ENCODE results near the gene A3GALT2. TPM values are rescaled to one million over a fixed set of nuclear protein-coding genes. Genes with fewer than 3 reads are reported as not detected.
A peak's percentile ranks its signal among the peaks of the same experiment; 100 is the strongest.

The A3GALT2 gene
- polyA plus RNA-seq, 3 donors: not detected

DNA sequence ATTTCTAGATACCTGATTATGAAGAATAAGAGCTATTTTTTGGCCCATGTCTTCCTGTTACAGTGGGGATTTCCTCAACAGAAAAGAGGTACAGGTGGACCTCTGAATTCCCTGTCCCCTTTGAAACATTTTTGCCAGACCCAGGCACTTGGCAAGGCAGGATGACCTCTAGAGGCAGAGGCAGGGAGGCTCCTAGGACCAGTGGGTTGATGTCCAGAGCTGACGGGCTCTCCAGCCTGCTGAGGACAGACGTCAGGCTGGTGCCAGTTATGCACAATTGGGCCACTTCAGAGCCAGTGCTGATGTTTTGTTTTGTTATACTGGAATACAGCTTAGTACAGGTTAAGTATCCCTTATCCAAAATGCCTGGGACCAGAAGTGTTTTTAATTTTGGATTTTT, 18.5 kb upstream of the A3GALT2 start:
- H3K9me3 Mint-ChIP-seq: no peaks in the 10 kb centered on the region
- Histone ChIP-seq H2AFZ (ENCODE audit: insufficient read depth, low read depth, low read length, poor library complexity, severe bottlenecking) (no peak overlapping the region), H4K20me1 (ENCODE audit: insufficient read depth, low read length) (peaks cover 91% of the 10 kb centered on the region), H3K9me3 (replicated peaks in 1 of 2; ENCODE audit: control insufficient read depth in 1 of 2, insufficient read depth in 1 of 2, low read length in 2 of 2) (no peaks in the 10 kb centered on the region), H3K4me1 (ENCODE audit: control insufficient read depth in 1 of 2, insufficient read depth in 2 of 2, low read length in 2 of 2) (peaks cover 82 to 99% of the 10 kb centered on the region in 2 donors), H3K36me3 (replicated peaks in 1 of 2; ENCODE audit: control insufficient read depth in 1 of 2, insufficient read depth in 2 of 2, low read length in 2 of 2) (peaks cover 13 to 31% of the 10 kb centered on the region in 2 donors), H3K79me2 (ENCODE audit: insufficient read depth, low read length) (peaks cover 86% of the 10 kb centered on the region), H3K27ac (ENCODE audit: low read depth in 1 of 2, low read length in 2 of 2) (peak overlapping the region; percentile 66 to 85), H3K9ac (ENCODE audit: insufficient read depth, low read length, poor library complexity, severe bottlenecking) (peak overlapping the region; percentile 39), H3K27me3 (ENCODE audit: control insufficient read depth in 2 of 2, insufficient read depth in 2 of 2, low read length in 2 of 2) (no peaks in the 10 kb centered on the region), H3K4me3 (replicated peaks in 1 of 3; ENCODE audit: low read depth in 2 of 3, low read length in 3 of 3) (peak overlapping the region in 2 of 3 experiments; percentile 14 to 65), H3K4me2 (replicated peaks; ENCODE audit: extremely low read depth, low read length, poor library complexity, severe bottlenecking) (peak overlapping the region; percentile 69)
- intact Hi-C loops (cut with micrococcal nuclease): loop anchor here in 1 of 2 donors (1.0 kb wide), 1 partner anchor 8 kb away; no protein-coding TSS in a partner anchor
- H3K4me1 Mint-ChIP-seq: peaks cover 96% of the 10 kb centered on the region
- DNase-seq: peak in 1 of 3 donors; percentile 20
- peaks cover 33 to 42% of the 10 kb centered on the region in 2 donors for H3K36me3 Mint-ChIP-seq
- H3K27ac Mint-ChIP-seq: peak overlapping the region; percentile 87 to 96 (median 91)
- H3K27me3 Mint-ChIP-seq (ENCODE audit: low read depth in 3 of 3): peaks cover 0 to 3% (median 0%) of the 10 kb centered on the region in 3 donors
- TF ChIP-seq, protein P1, sequence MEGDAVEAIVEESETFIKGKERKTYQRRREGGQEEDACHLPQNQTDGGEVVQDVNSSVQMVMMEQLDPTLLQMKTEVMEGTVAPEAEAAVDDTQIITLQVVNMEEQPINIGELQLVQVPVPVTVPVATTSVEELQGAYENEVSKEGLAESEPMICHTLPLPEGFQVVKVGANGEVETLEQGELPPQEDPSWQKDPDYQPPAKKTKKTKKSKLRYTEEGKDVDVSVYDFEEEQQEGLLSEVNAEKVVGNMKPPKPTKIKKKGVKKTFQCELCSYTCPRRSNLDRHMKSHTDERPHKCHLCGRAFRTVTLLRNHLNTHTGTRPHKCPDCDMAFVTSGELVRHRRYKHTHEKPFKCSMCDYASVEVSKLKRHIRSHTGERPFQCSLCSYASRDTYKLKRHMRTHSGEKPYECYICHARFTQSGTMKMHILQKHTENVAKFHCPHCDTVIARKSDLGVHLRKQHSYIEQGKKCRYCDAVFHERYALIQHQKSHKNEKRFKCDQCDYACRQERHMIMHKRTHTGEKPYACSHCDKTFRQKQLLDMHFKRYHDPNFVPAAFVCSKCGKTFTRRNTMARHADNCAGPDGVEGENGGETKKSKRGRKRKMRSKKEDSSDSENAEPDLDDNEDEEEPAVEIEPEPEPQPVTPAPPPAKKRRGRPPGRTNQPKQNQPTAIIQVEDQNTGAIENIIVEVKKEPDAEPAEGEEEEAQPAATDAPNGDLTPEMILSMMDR (IDR thresholded peaks at IDR 0.05): no peak
- H3K4me3 Mint-ChIP-seq: peak overlapping the region in 1 of 2 donors; percentile 69
- 56% methylated on average over 2 of the region's 2 CpGs for WGBS (ENCODE audit: insufficient coverage)

DNA sequence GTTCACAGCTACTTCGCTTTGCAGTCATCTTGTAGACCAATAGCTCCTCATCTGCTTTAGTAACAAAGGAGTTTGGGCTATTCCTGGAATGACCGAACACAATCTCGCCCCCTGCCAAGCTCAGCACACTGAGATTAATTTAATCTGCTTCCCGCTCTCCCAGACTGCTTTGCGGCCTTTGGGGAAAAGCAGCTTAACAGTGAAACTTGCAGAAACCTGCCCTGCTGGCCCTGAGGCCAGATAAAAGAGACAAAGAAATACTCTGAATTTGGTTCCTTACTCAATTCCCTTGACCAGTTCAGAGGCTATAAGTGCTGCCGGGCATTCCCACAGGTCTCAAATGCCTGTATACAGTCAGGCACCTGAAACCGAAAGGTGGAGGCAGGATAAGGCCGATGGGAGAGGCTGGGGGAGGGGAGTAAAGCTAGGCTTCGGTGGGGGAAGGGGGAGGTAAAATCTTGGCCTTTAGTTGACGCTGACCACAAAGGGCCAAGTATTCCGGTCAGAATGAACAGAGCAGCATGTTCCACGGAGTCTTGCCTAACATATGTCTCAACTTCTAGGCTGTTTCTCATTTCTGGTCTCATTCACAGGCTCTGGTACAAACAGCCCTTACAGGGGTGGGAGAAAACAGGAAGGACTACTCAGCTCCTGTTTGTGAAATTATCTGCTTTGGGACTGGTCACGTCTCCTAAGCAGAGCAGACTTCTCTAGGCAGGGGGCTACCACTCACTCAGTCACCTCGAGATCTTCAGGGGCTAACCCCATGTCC, 17.7 kb upstream of the A3GALT2 start:
- Histone ChIP-seq H2AFZ (ENCODE audit: insufficient read depth, low read depth, low read length, poor library complexity, severe bottlenecking) (peak overlapping the region; percentile 8), H3K36me3 (replicated peaks in 1 of 2; ENCODE audit: control insufficient read depth in 1 of 2, insufficient read depth in 2 of 2, low read length in 2 of 2) (peaks cover 12 to 24% of the 10 kb centered on the region in 2 donors), H3K27me3 (ENCODE audit: control insufficient read depth in 2 of 2, insufficient read depth in 2 of 2, low read length in 2 of 2) (no peaks in the 10 kb centered on the region), H3K9ac (ENCODE audit: insufficient read depth, low read length, poor library complexity, severe bottlenecking) (peak overlapping the region; percentile 39), H4K20me1 (ENCODE audit: insufficient read depth, low read length) (peaks cover 91% of the 10 kb centered on the region), H3K4me3 (replicated peaks in 1 of 3; ENCODE audit: low read depth in 2 of 3, low read length in 3 of 3) (peak overlapping the region in 2 of 3 experiments; percentile 11 to 65), H3K79me2 (ENCODE audit: insufficient read depth, low read length) (peaks cover 86% of the 10 kb centered on the region), H3K4me2 (replicated peaks; ENCODE audit: extremely low read depth, low read length, poor library complexity, severe bottlenecking) (peak overlapping the region; percentile 69), H3K4me1 (ENCODE audit: control insufficient read depth in 1 of 2, insufficient read depth in 2 of 2, low read length in 2 of 2) (peaks cover 90 to 99% of the 10 kb centered on the region in 2 donors), H3K9me3 (replicated peaks in 1 of 2; ENCODE audit: control insufficient read depth in 1 of 2, insufficient read depth in 1 of 2, low read length in 2 of 2) (no peaks in the 10 kb centered on the region), H3K27ac (ENCODE audit: low read depth in 1 of 2, low read length in 2 of 2) (peak overlapping the region; percentile 66 to 85)
- Mint-ChIP-seq H3K27ac (peak overlapping the region; percentile 87 to 96 (median 91)), H3K27me3 (ENCODE audit: low read depth in 3 of 3) (peaks cover 0 to 3% (median 0%) of the 10 kb centered on the region in 3 donors), H3K4me1 (peaks cover 96% of the 10 kb centered on the region), H3K9me3 (no peaks in the 10 kb centered on the region), H3K36me3 (peaks cover 37 to 44% of the 10 kb centered on the region in 2 donors), H3K4me3 (peak overlapping the region; percentile 59 to 77)
- 41% methylated on average over 13 of the region's 14 CpGs for WGBS (ENCODE audit: insufficient coverage)
- TF ChIP-seq, protein P1 (IDR thresholded peaks at IDR 0.05): no peak
- intact Hi-C loops (cut with micrococcal nuclease): loop anchor here in 1 of 2 donors (1.0 kb wide), 1 partner anchor 9 kb away; no protein-coding TSS in a partner anchor
- DNase-seq: peak; percentile 83 to 96 (median 91)

Data from CD14-positive monocyte (primary cell).